GM12892 (cell line): Measurements from ENCODE around the gene RPP40.

ENCODE experiments used
- POLR2A ChIP-seq: IDR thresholded peaks from 2 replicates; pipeline ENCODE4 v1.6.1; 2011; ENCODE audit warnings: low read depth, low read length, control low read depth
- POLR2AphosphoS5 ChIP-seq: IDR thresholded peaks from 2 replicates; pipeline ENCODE4 v1.6.1; 2011; ENCODE audit warnings: low read depth, low read length, control low read depth
- TAF1 ChIP-seq: IDR thresholded peaks from 2 replicates; pipeline ENCODE4 v1.6.1; 2011; ENCODE audit warnings: low read depth, mild to moderate bottlenecking, control low read depth, low read length, borderline replicate concordance

DNA sequence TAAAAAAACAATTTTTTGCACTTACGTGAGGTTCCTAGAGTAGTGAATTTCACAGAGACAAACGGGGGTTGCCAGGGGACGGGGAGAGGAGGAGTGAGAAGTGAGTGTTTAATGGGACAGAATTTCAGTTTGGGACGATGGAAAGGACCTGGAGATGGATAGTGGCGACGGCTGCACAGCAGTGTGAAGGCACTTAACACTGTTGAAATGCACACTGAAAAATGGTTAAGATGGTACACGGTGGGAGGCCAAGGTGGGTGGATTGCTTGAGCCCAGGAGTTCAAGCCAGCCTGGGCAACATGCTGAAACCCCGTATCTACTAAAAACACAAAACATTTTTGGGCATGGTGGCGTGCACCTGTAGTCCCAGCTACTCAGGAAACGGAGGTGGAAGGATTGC lies 31.4 kb downstream of the RPP40 start:
- TF ChIP-seq TAF1 (no peak), POLR2AphosphoS5 (no peak), POLR2A (no peak)
